Stimulated activated naive CD8-positive, alpha-beta T cell treated with anti-CD3 and anti-CD28 coated beads, Interleukin-15, amount 100 ng/mL, for 72 hours (primary cell): ENCODE results near the gene XAB2.

ENCODE experiments used
- ATAC-seq: fragments of 150-1000 bp; cut with Tn5 transposase; 2 replicates; pipeline ENCODE4 v1.10.0; 2021; ENCODE audit warnings: mild to moderate bottlenecking, moderate library complexity
- DNase-seq, 2 donors: peaks; one replicate each; pipeline ENCODE4 v3.0.0; 2021 to 2022
- H3K27ac Mint-ChIP-seq, 2 donors: one replicate each; pipeline ENCODE4 v1.8.0; 2022; ENCODE audit warnings: mild to moderate bottlenecking in 2 of 2, mixed read lengths in 2 of 2, moderate library complexity in 2 of 2
- H3K27me3 Mint-ChIP-seq: one replicate; pipeline ENCODE4 v1.8.0; 2022; ENCODE audit warnings: mixed read lengths
- H3K4me1 Mint-ChIP-seq: one replicate; pipeline ENCODE4 v1.8.0; 2022; ENCODE audit warnings: mild to moderate bottlenecking, mixed read lengths
- H3K4me3 Mint-ChIP-seq, 2 donors: one replicate each; pipeline ENCODE4 v1.8.0; 2022; ENCODE audit warnings: mild to moderate bottlenecking in 2 of 2, mixed read lengths in 2 of 2, moderate library complexity in 1 of 2
- H3K9me3 Mint-ChIP-seq, 2 donors: one replicate each; pipeline ENCODE4 v1.8.0; 2022; ENCODE audit warnings: mixed read lengths in 2 of 2

The XAB2 gene

GRCh38 chr19:7629347-7630054 lies at the start of gene XAB2, which contains the start of gene PET100:
Gene XAB2 (minus strand): TSS chr19:7629545. CDS start chr19:7629527, 18 bp downstream.
Gene PET100 (plus strand): TSS chr19:7629793. CDS start chr19:7629834, 41 bp downstream.
- no peaks in the 10 kb centered on the region for H3K27me3 Mint-ChIP-seq
- H3K4me1 Mint-ChIP-seq = peaks cover 71% of the 10 kb centered on the region
- H3K4me3 Mint-ChIP-seq = peak within 1 kb of the TSS; percentile 90 to 94
- ATAC-seq (peak; percentile 99), DNase-seq (peak; percentile 93 to 96)
- no peaks in the 10 kb centered on the region for H3K9me3 Mint-ChIP-seq
- peak within 1 kb of the TSS; percentile 99 for H3K27ac Mint-ChIP-seq

- Mint-ChIP-seq H3K4me3 (peak overlapping the region in 1 of 2 donors; percentile 23), H3K27me3 (peaks cover 50% of the 10 kb centered on the region), H3K9me3 (no peaks in the 10 kb centered on the region), H3K4me1 (peaks cover 76% of the 10 kb centered on the region), H3K27ac (no peak overlapping the region)
- no peak for ATAC-seq
- DNase-seq = no peak
Observed at GRCh38 chr19:7677669-7678311, 48.4 kb upstream of the XAB2 start.

GRCh38 chr19:7676854-7677253 lies 47.5 kb upstream of the XAB2 start, which contains the start of gene MCEMP1:
Gene MCEMP1 (plus strand): TSS chr19:7677090. CDS start chr19:7677121, 31 bp downstream.
- Mint-ChIP-seq H3K27me3 (peaks cover 55% of the 10 kb centered on the region), H3K27ac (no peak within 1 kb of the TSS), H3K9me3 (no peaks in the 10 kb centered on the region), H3K4me1 (peaks cover 67% of the 10 kb centered on the region), H3K4me3 (peak within 1 kb of the TSS in 1 of 2 donors; percentile 67)
- DNase-seq = no peak
- no peak for ATAC-seq

- Mint-ChIP-seq H3K4me3 (peak overlapping the region in 1 of 2 donors; percentile 67), H3K4me1 (peaks cover 62% of the 10 kb centered on the region), H3K9me3 (no peaks in the 10 kb centered on the region), H3K27me3 (peaks cover 59% of the 10 kb centered on the region), H3K27ac (no peak overlapping the region)
- no peak for DNase-seq
- no peak for ATAC-seq
Observed at GRCh38 chr19:7676376-7676775, 47.0 kb upstream of the XAB2 start.

- Mint-ChIP-seq H3K27me3 (peaks cover 80% of the 10 kb centered on the region), H3K4me3 (no peak overlapping the region), H3K27ac (no peak overlapping the region), H3K9me3 (no peaks in the 10 kb centered on the region), H3K4me1 (peaks cover 62% of the 10 kb centered on the region)
- ATAC-seq (peak; percentile 38), DNase-seq (no peak)
Observed at GRCh38 chr19:7674010-7675005, 45.0 kb upstream of the XAB2 start.

- Mint-ChIP-seq H3K4me1 (peaks cover 48% of the 10 kb centered on the region), H3K9me3 (no peaks in the 10 kb centered on the region), H3K4me3 (no peak overlapping the region), H3K27me3 (peaks cover 76% of the 10 kb centered on the region), H3K27ac (no peak overlapping the region)
- no peak for ATAC-seq
- no peak for DNase-seq
Observed at GRCh38 chr19:7672522-7672921, 43.2 kb upstream of the XAB2 start.

GRCh38 chr19:7670790-7671189 lies 41.4 kb upstream of the XAB2 start:
- DNase-seq (no peak), ATAC-seq (no peak)
- Mint-ChIP-seq H3K9me3 (no peaks in the 10 kb centered on the region), H3K27me3 (peaks cover 70% of the 10 kb centered on the region), H3K27ac (peak overlapping the region in 1 of 2 donors; percentile 71), H3K4me3 (peak overlapping the region; percentile 83 to 90), H3K4me1 (peaks cover 31% of the 10 kb centered on the region)

- no peak for DNase-seq
- Mint-ChIP-seq H3K4me1 (peaks cover 28% of the 10 kb centered on the region), H3K4me3 (peak overlapping the region; percentile 83 to 90), H3K27ac (peak overlapping the region in 1 of 2 donors; percentile 76), H3K27me3 (peaks cover 64% of the 10 kb centered on the region), H3K9me3 (no peaks in the 10 kb centered on the region)
- peak; percentile 69 for ATAC-seq
Observed at GRCh38 chr19:7670150-7670783, 40.9 kb upstream of the XAB2 start.

- H3K4me1 Mint-ChIP-seq = peaks cover 26% of the 10 kb centered on the region
- peak overlapping the region in 1 of 2 donors; percentile 90 for H3K4me3 Mint-ChIP-seq
- no peak overlapping the region for H3K27ac Mint-ChIP-seq
- no peak for DNase-seq
- H3K27me3 Mint-ChIP-seq = peaks cover 58% of the 10 kb centered on the region
- no peak for ATAC-seq
- no peaks in the 10 kb centered on the region for H3K9me3 Mint-ChIP-seq
Observed at GRCh38 chr19:7669641-7670040, 40.3 kb upstream of the XAB2 start.

- no peak for DNase-seq
- Mint-ChIP-seq H3K4me1 (peaks cover 18% of the 10 kb centered on the region), H3K27me3 (peaks cover 50% of the 10 kb centered on the region), H3K4me3 (peak within 1 kb of the TSS; percentile 19 to 90), H3K9me3 (no peaks in the 10 kb centered on the region), H3K27ac (no peak within 1 kb of the TSS)
- ATAC-seq = peak; percentile 66
Observed at GRCh38 chr19:7668842-7669241, 39.5 kb upstream of the XAB2 start, which contains the start of gene RETN. Gene RETN (plus strand): TSS chr19:7669049. CDS start chr19:7669327, 278 bp downstream.

- Mint-ChIP-seq H3K9me3 (no peaks in the 10 kb centered on the region), H3K4me1 (peaks cover 11% of the 10 kb centered on the region), H3K27me3 (peaks cover 25% of the 10 kb centered on the region), H3K4me3 (no peak overlapping the region), H3K27ac (no peak overlapping the region)
- ATAC-seq (no peak), DNase-seq (no peak)
Observed at GRCh38 chr19:7665076-7665475, 35.7 kb upstream of the XAB2 start.

- H3K9me3 Mint-ChIP-seq = no peaks in the 10 kb centered on the region
- no peaks in the 10 kb centered on the region for H3K4me1 Mint-ChIP-seq
- no peak overlapping the region for H3K4me3 Mint-ChIP-seq
Observed at GRCh38 chr19:7663706-7664105, 34.4 kb upstream of the XAB2 start.

GRCh38 chr19:7662657-7663056 lies 33.3 kb upstream of the XAB2 start:
- Mint-ChIP-seq H3K4me3 (no peak overlapping the region), H3K9me3 (no peaks in the 10 kb centered on the region), H3K4me1 (peaks cover 9% of the 10 kb centered on the region), H3K27me3 (peaks cover 10% of the 10 kb centered on the region), H3K27ac (peak overlapping the region in 1 of 2 donors; percentile 71)
- DNase-seq = no peak
- no peak for ATAC-seq

More at GRCh38 chr19:7663706-7664105, 34.4 kb upstream of the XAB2 start:
- ATAC-seq = no peak
- DNase-seq = no peak
- Mint-ChIP-seq H3K27me3 (peaks cover 12% of the 10 kb centered on the region), H3K27ac (no peak overlapping the region)

GRCh38 chr19:7661744-7662538 lies 32.6 kb upstream of the XAB2 start:
- Mint-ChIP-seq H3K4me1 (peaks cover 16% of the 10 kb centered on the region), H3K9me3 (no peaks in the 10 kb centered on the region), H3K27ac (peak overlapping the region in 1 of 2 donors; percentile 63), H3K4me3 (no peak overlapping the region), H3K27me3 (peaks cover 7% of the 10 kb centered on the region)
- ATAC-seq = no peak
- DNase-seq = no peak
